ENCODE data around the gene TJP1. TPM values are rescaled to one million over a fixed set of nuclear protein-coding genes. Genes with fewer than 3 reads are reported as not detected.

TJP1 gene
- total RNA-seq, 1 donor: 86.9 TPM

- H2AFZ ChIP-seq (ENCODE audit: low read length): no peak overlapping the region
- no peaks in the 10 kb centered on the region for H3K36me3 ChIP-seq (ENCODE audit: insufficient read depth, low read length)
- H3K9me3 ChIP-seq (ENCODE audit: low read depth, low read length): no peaks in the 10 kb centered on the region
- no peak overlapping the region for H3K4me3 ChIP-seq (ENCODE audit: insufficient read depth, low read length)
- no peaks in the 10 kb centered on the region for H4K20me1 ChIP-seq (ENCODE audit: insufficient read depth, low read length)
- no peak overlapping the region for H3K4me2 ChIP-seq (ENCODE audit: insufficient read depth, low read length)
- H3K4me1 ChIP-seq (ENCODE audit: insufficient read depth, low read length): no peaks in the 10 kb centered on the region
- DNase-seq (ENCODE audit: insufficient read length, low spot score, missing footprints): no peak
- TF ChIP-seq CTCF (IDR thresholded peaks at IDR 0.05; ENCODE audit: extremely low read depth, low read depth, low read length): no peak
- H3K79me2 ChIP-seq (ENCODE audit: insufficient read depth, low read length): no peaks in the 10 kb centered on the region
- no peak overlapping the region for H3K27ac ChIP-seq (ENCODE audit: low read depth, low read length)
- no peaks in the 10 kb centered on the region for H3K27me3 ChIP-seq (ENCODE audit: insufficient read depth, low read length)
Measured at GRCh38 chr15:29866337-29866736, 44.1 kb upstream of the TJP1 start.

GRCh38 chr15:29864501-29864900 lies 42.2 kb upstream of the TJP1 start:
- no peak overlapping the region for H2AFZ ChIP-seq (ENCODE audit: low read length)
- H3K4me2 ChIP-seq (ENCODE audit: insufficient read depth, low read length): no peak overlapping the region
- TF ChIP-seq CTCF (IDR thresholded peaks at IDR 0.05; ENCODE audit: extremely low read depth, low read depth, low read length): no peak
- peaks cover 16% of the 10 kb centered on the region for H3K4me1 ChIP-seq (ENCODE audit: insufficient read depth, low read length)
- H3K36me3 ChIP-seq (ENCODE audit: insufficient read depth, low read length): no peaks in the 10 kb centered on the region
- H3K9me3 ChIP-seq (ENCODE audit: low read depth, low read length): no peaks in the 10 kb centered on the region
- H3K27ac ChIP-seq (ENCODE audit: low read depth, low read length): no peak overlapping the region
- H3K4me3 ChIP-seq (ENCODE audit: insufficient read depth, low read length): no peak overlapping the region
- no peaks in the 10 kb centered on the region for H3K79me2 ChIP-seq (ENCODE audit: insufficient read depth, low read length)
- H4K20me1 ChIP-seq (ENCODE audit: insufficient read depth, low read length): no peaks in the 10 kb centered on the region
- H3K27me3 ChIP-seq (ENCODE audit: insufficient read depth, low read length): no peaks in the 10 kb centered on the region
- DNase-seq (ENCODE audit: insufficient read length, low spot score, missing footprints): no peak

- TF ChIP-seq CTCF (IDR thresholded peaks at IDR 0.05; ENCODE audit: extremely low read depth, low read depth, low read length): no peak
- peaks cover 20% of the 10 kb centered on the region for H3K4me1 ChIP-seq (ENCODE audit: insufficient read depth, low read length)
Measured at GRCh38 chr15:29863438-29863837, 41.2 kb upstream of the TJP1 start.

GRCh38 chr15:29862271-29862670 lies 40.0 kb upstream of the TJP1 start:
- Histone ChIP-seq H3K4me2 (ENCODE audit: insufficient read depth, low read length) (no peak overlapping the region), H4K20me1 (ENCODE audit: insufficient read depth, low read length) (no peaks in the 10 kb centered on the region), H3K27ac (ENCODE audit: low read depth, low read length) (no peak overlapping the region), H2AFZ (ENCODE audit: low read length) (peak overlapping the region; percentile 70), H3K36me3 (ENCODE audit: insufficient read depth, low read length) (no peaks in the 10 kb centered on the region), H3K4me3 (ENCODE audit: insufficient read depth, low read length) (no peak overlapping the region), H3K9me3 (ENCODE audit: low read depth, low read length) (no peaks in the 10 kb centered on the region), H3K27me3 (ENCODE audit: insufficient read depth, low read length) (no peaks in the 10 kb centered on the region), H3K79me2 (ENCODE audit: insufficient read depth, low read length) (no peaks in the 10 kb centered on the region), H3K4me1 (ENCODE audit: insufficient read depth, low read length) (peaks cover 20% of the 10 kb centered on the region)
- TF ChIP-seq CTCF (IDR thresholded peaks at IDR 0.05; ENCODE audit: extremely low read depth, low read depth, low read length): no peak
- DNase-seq (ENCODE audit: insufficient read length, low spot score, missing footprints): no peak

More at GRCh38 chr15:29863438-29863837, 41.2 kb upstream of the TJP1 start:
- no peak overlapping the region for H3K4me3 ChIP-seq (ENCODE audit: insufficient read depth, low read length)
- H3K27me3 ChIP-seq (ENCODE audit: insufficient read depth, low read length): no peaks in the 10 kb centered on the region
- H3K4me2 ChIP-seq (ENCODE audit: insufficient read depth, low read length): peak overlapping the region; percentile 17
- no peaks in the 10 kb centered on the region for H3K9me3 ChIP-seq (ENCODE audit: low read depth, low read length)
- DNase-seq (ENCODE audit: insufficient read length, low spot score, missing footprints): no peak
- H3K27ac ChIP-seq (ENCODE audit: low read depth, low read length): no peak overlapping the region
- H3K36me3 ChIP-seq (ENCODE audit: insufficient read depth, low read length): no peaks in the 10 kb centered on the region
- H2AFZ ChIP-seq (ENCODE audit: low read length): peak overlapping the region; percentile 87
- H4K20me1 ChIP-seq (ENCODE audit: insufficient read depth, low read length): no peaks in the 10 kb centered on the region
- H3K79me2 ChIP-seq (ENCODE audit: insufficient read depth, low read length): no peaks in the 10 kb centered on the region

All from osteoblast (primary cell).